Mesendoderm (in vitro differentiated cells): ENCODE results near the gene SSX4B.
"Not testable (repeated sequence)": the region's sequence is repeated elsewhere in the genome, so short reads cannot be mapped to it uniquely, and the experiment has no call there.

Experiments used
- DNase-seq: peaks from one replicate; pipeline ENCODE4 v3.0.0; 2013
- H2AK5ac ChIP-seq: 2 replicates; pipeline ENCODE4 v1.6.1; 2013; ENCODE audit warnings: low read length, inconsistent platforms
- H2BK120ac ChIP-seq: 2 replicates; pipeline ENCODE4 v1.6.1; 2013; ENCODE audit warnings: low read depth, mild to moderate bottlenecking, low read length, moderate library complexity, mixed read lengths
- H2BK15ac ChIP-seq: replicated peaks from 2 replicates; pipeline ENCODE4 v1.6.1; 2013; ENCODE audit warnings: low read depth, mild to moderate bottlenecking, moderate library complexity
- H2BK5ac ChIP-seq: 2 replicates; pipeline ENCODE4 v1.6.1; 2013; ENCODE audit warnings: low read length, inconsistent platforms
- H3K18ac ChIP-seq: 2 replicates; pipeline ENCODE4 v1.6.1; 2013; ENCODE audit warnings: mild to moderate bottlenecking, low read length, mixed read lengths
- H3K23ac ChIP-seq: one replicate; pipeline ENCODE4 v1.6.1; 2013; ENCODE audit warnings: low read length
- H3K27ac ChIP-seq: 2 replicates; pipeline ENCODE4 v1.5.1; 2013; ENCODE audit warnings: low read depth, mild to moderate bottlenecking, inconsistent platforms, low read length, moderate library complexity
- H3K27me3 ChIP-seq: 2 replicates; pipeline ENCODE4 v1.6.1; 2013; ENCODE audit warnings: low read length, control low read depth, mild to moderate bottlenecking, inconsistent platforms; ENCODE audit not compliant: insufficient read depth, poor library complexity
- H3K36me3 ChIP-seq: 2 replicates; pipeline ENCODE4 v1.6.1; 2013; ENCODE audit warnings: low read length, inconsistent platforms; ENCODE audit not compliant: control insufficient read depth, insufficient read depth
- H3K4ac ChIP-seq: one replicate; pipeline ENCODE4 v1.6.1; 2013; ENCODE audit warnings: low read depth, mild to moderate bottlenecking, low read length, moderate library complexity
- H3K4me1 ChIP-seq: 2 replicates; pipeline ENCODE4 v1.6.1; 2013; ENCODE audit warnings: low read depth, low read length, inconsistent platforms; ENCODE audit not compliant: control insufficient read depth
- H3K4me2 ChIP-seq: 2 replicates; pipeline ENCODE4 v1.6.1; 2013; ENCODE audit warnings: low read length
- H3K4me3 ChIP-seq: 2 replicates; pipeline ENCODE4 v1.5.1; 2013; ENCODE audit warnings: mild to moderate bottlenecking, low read length
- H3K56ac ChIP-seq: one replicate; pipeline ENCODE4 v1.6.1; 2013; ENCODE audit warnings: low read length
- H3K79me1 ChIP-seq: 2 replicates; pipeline ENCODE4 v1.6.1; 2013; ENCODE audit warnings: low read length, inconsistent platforms
- H3K79me2 ChIP-seq: 2 replicates; pipeline ENCODE4 v1.6.1; 2013; ENCODE audit warnings: mild to moderate bottlenecking, low read length; ENCODE audit not compliant: control insufficient read depth, insufficient read depth
- H3K9ac ChIP-seq: 2 replicates; pipeline ENCODE4 v1.6.1; 2013; ENCODE audit warnings: low read length, inconsistent platforms
- H4K5ac ChIP-seq: one replicate; pipeline ENCODE4 v1.6.1; 2013; ENCODE audit warnings: low read length
- H4K8ac ChIP-seq: one replicate; pipeline ENCODE4 v1.6.1; 2013; ENCODE audit warnings: low read depth, mild to moderate bottlenecking, control low read depth, low read length, moderate library complexity
- WGBS: extraction: QIAGEN DNeasy Blood & Tissue Kit; methylation state at CpG from one replicate; pipeline ENCODE4 v1.1.7; 2013; ENCODE audit warnings: low lambda C conversion rate, missing lambda C conversion rate; ENCODE audit not compliant: insufficient coverage; ENCODE audit errors: extremely low coverage; 5-methylcytosine and 5-hydroxymethylcytosine counted together

SSX4B gene

DNA sequence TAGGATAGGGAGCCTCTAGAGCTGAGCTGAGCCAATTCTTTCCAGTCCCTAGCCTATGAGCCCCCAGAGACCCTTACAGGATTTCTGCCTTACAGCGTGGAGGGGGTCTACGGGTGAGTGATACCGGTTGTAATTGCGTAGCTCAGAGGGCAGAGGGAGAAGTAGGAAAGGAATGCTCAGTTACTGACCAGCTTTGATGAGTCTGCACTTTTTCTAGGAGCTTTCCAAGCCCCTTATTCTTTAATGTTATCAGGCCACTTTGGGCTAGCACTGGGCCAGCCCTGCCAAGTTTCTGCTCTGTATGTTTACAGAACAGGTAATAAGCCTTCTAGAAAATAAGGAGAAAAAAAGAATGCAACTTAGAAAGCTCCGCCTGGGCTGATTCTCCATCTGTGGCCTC lies 17.8 kb upstream of the SSX4B start:
- H2BK15ac ChIP-seq, H3K4me3 ChIP-seq, H4K8ac ChIP-seq, H3K27ac ChIP-seq, H3K27me3 ChIP-seq, H2BK120ac ChIP-seq, H3K79me1 ChIP-seq, H2AK5ac ChIP-seq, H3K4me1 ChIP-seq, H3K79me2 ChIP-seq, H2BK5ac ChIP-seq, H3K9ac ChIP-seq, H4K5ac ChIP-seq, H3K4me2 ChIP-seq, H3K4ac ChIP-seq, H3K23ac ChIP-seq, H3K56ac ChIP-seq, H3K36me3 ChIP-seq, H3K18ac ChIP-seq: not testable (repeated sequence)
- WGBS, result no CpG with 5 or more reads among the region's 5 CpGs
- DNase-seq, result peak; percentile 18

DNA sequence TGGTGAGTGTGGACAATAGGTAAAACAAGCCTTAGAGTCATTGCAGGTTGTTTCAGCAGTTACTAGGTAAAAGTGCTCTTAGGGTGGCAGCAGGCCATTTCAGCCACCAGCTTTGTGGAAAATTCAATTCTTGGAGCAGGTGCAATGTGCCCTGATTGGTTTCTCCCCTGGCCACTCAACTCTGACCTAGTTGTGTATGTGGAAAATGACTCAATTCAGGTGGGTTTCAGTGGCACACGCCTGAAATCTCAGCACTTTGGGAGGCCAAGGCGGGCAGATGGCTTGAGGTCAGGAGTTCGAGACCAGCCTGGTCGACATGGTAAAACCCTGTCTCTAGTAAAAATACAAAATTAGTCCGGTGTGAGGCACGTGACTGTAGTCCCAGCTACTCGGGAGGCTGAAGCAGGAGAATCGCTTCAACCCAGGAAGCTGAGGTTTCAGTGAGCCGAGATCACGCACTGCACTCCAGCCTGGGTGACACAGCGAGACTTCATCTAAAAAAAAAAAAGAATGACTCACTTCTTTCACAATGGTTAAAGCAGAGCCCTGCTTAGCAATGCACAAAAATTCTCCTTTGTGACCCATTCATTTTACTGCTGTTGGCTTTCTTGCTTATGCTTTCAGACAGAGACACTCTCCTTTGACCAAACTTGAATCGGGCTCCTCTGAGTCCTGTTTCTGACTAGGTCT lies 15.4 kb upstream of the SSX4B start:
- not testable (repeated sequence) for H3K56ac ChIP-seq, H3K36me3 ChIP-seq, H2BK15ac ChIP-seq, H4K8ac ChIP-seq, H3K4me1 ChIP-seq, H3K18ac ChIP-seq, H3K4me3 ChIP-seq, H4K5ac ChIP-seq, H2BK5ac ChIP-seq, H3K23ac ChIP-seq, H3K79me2 ChIP-seq, H2BK120ac ChIP-seq, H3K9ac ChIP-seq, H3K79me1 ChIP-seq, H3K27ac ChIP-seq, DNase-seq, H3K4ac ChIP-seq, H3K4me2 ChIP-seq, H3K27me3 ChIP-seq, H2AK5ac ChIP-seq
- no CpG with 5 or more reads among the region's 12 CpGs for WGBS

DNA sequence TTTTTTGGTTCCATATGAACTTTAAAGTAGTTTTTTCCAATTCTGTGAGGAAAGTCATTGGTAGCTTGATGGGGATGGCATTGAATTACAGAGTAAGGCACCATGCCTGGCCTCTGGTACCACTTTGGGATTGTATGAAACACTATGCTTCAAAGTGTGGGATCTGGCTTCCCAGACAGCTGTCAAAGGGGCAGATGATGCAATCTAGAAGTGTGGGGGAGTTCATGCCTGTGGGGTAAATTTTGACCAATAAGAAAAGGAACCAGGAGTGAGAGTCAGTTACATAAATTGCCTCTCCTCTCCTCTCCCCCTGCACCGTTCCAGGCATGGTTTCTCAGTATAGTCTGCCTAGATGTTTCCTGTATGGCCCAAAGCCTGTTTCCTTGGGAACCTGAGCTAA lies 13.9 kb downstream of the SSX4B start:
- H3K27me3 ChIP-seq, H4K5ac ChIP-seq, H3K4ac ChIP-seq, H2BK5ac ChIP-seq, H3K36me3 ChIP-seq, H3K4me2 ChIP-seq, H3K79me1 ChIP-seq, H2BK120ac ChIP-seq, H3K9ac ChIP-seq, H2BK15ac ChIP-seq, H3K27ac ChIP-seq, H4K8ac ChIP-seq, H3K79me2 ChIP-seq, H3K4me3 ChIP-seq, H3K18ac ChIP-seq, H3K56ac ChIP-seq, H3K23ac ChIP-seq, H2AK5ac ChIP-seq, H3K4me1 ChIP-seq: not testable (repeated sequence)
- WGBS, result no CpG with 5 or more reads among the region's 1 CpG
- peak; percentile 1 for DNase-seq

DNA sequence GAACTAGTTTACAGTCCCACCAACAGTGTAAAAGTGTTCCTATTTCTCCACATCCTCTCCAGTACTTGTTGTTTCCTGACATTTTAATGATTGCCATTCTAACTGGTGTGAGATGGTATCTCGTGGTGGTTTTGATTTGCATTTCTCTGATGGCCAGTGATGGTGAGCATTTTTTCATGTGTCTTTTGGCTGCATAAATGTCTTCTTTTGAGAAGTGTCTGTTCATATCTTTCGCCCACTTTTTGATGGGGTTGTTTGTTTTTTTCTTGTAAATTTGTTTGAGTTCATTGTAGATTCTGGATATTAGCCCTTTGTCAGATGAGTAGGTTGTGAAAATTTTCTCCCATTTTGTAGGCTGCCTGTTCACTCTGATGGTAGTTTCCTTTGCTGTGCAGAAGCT lies 14.8 kb downstream of the SSX4B start:
- not testable (repeated sequence) for H3K56ac ChIP-seq, H3K27me3 ChIP-seq, H3K79me2 ChIP-seq, H3K4me1 ChIP-seq, H2BK15ac ChIP-seq, H2AK5ac ChIP-seq, H3K18ac ChIP-seq, H4K5ac ChIP-seq, H3K4me2 ChIP-seq, H3K23ac ChIP-seq, DNase-seq, H3K79me1 ChIP-seq, H3K36me3 ChIP-seq, H2BK120ac ChIP-seq, H3K27ac ChIP-seq, H3K4me3 ChIP-seq, H3K9ac ChIP-seq, H4K8ac ChIP-seq, H3K4ac ChIP-seq, H2BK5ac ChIP-seq
- WGBS, result no CpG with 5 or more reads among the region's 2 CpGs

DNA sequence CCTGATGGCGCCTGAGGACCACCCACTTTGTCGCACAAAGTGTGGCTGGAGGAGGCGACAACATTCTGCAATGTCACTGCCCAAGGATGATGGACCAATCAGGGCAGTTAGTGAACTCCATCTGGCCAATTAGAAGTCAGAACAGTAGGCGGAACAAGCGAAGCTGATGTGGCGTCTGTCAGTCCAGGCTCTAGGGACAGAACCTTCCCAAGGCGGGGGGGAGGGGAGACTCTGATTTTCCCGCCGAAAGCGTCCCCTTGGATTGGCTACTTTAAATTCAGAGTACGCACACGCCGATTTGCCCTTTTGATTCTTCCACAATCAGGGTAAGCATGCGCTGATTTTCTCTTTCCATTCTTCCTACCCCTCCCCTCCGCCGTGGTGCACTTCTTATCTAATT lies 28.5 kb downstream of the SSX4B start, which contains the start of gene SSX4:
SSX4 (plus strand) TSS at position 301 of the 400 bp plus-strand sequence. CDS start 515 bp downstream, outside the sequence.
- not testable (repeated sequence) for H3K79me1 ChIP-seq, H3K36me3 ChIP-seq, H4K8ac ChIP-seq, H2BK5ac ChIP-seq, H3K27ac ChIP-seq, H3K79me2 ChIP-seq, H3K4me3 ChIP-seq, DNase-seq, H3K9ac ChIP-seq, H3K23ac ChIP-seq, H3K4me2 ChIP-seq, H3K27me3 ChIP-seq, H3K18ac ChIP-seq, H2BK120ac ChIP-seq, H4K5ac ChIP-seq, H3K56ac ChIP-seq, H3K4me1 ChIP-seq, H3K4ac ChIP-seq, H2AK5ac ChIP-seq, H2BK15ac ChIP-seq
- WGBS, result no CpG with 5 or more reads among the region's 16 CpGs

DNA sequence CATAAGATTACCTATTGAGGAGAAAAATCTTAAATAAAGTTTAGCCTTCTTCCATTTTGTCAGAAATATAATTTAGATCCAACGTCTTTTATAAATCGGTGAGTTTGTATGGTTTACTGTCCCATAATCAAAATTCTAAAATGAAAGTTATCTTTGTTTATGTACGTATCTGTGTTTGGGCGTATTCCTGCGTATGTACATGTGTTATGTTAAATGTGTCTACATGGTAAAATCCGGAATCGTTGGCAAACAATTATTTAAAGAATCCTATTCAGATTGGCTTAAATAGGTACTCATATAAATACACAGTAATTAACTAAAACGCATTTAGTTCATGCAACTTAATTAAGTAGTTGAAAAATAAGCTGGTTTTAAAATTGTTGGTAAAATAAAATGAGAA lies 41.4 kb downstream of the SSX4B start:
- H2BK5ac ChIP-seq, H3K4ac ChIP-seq, H3K4me1 ChIP-seq, H4K5ac ChIP-seq, DNase-seq, H3K4me2 ChIP-seq, H3K9ac ChIP-seq, H3K79me1 ChIP-seq, H3K27me3 ChIP-seq, H3K36me3 ChIP-seq, H3K79me2 ChIP-seq, H2BK15ac ChIP-seq, H2AK5ac ChIP-seq, H2BK120ac ChIP-seq, H3K56ac ChIP-seq, H3K18ac ChIP-seq, H4K8ac ChIP-seq, H3K23ac ChIP-seq, H3K4me3 ChIP-seq, H3K27ac ChIP-seq: not testable (repeated sequence)
- no CpG with 5 or more reads among the region's 8 CpGs for WGBS
